DOHH2 (cell line): Measurements from ENCODE around the gene HNRNPA1.
"Not testable (repeated sequence)": the region's sequence is repeated elsewhere in the genome, so short reads cannot be mapped to it uniquely, and the experiment has no call there.

Experiments used
- EZH2phosphoT487 ChIP-seq: fragments of 200-600 bp; sonication (generic); IDR thresholded peaks from 2 replicates; pipeline ENCODE4 v1.6.1; 2017; ENCODE audit warnings: borderline replicate concordance, mild to moderate bottlenecking, antibody characterized with exemption, low read length, moderate library complexity, mixed read lengths
- TF ChIP-seq, protein P1 (sequence below): fragments of 200-600 bp; sonication (generic); IDR thresholded peaks from one replicate; pipeline ENCODE4 v1.5.1; 2014; ENCODE audit warnings: antibody characterized with exemption, mild to moderate bottlenecking, low read depth, low read length; ENCODE audit not compliant: poor library complexity, severe bottlenecking

DNA sequence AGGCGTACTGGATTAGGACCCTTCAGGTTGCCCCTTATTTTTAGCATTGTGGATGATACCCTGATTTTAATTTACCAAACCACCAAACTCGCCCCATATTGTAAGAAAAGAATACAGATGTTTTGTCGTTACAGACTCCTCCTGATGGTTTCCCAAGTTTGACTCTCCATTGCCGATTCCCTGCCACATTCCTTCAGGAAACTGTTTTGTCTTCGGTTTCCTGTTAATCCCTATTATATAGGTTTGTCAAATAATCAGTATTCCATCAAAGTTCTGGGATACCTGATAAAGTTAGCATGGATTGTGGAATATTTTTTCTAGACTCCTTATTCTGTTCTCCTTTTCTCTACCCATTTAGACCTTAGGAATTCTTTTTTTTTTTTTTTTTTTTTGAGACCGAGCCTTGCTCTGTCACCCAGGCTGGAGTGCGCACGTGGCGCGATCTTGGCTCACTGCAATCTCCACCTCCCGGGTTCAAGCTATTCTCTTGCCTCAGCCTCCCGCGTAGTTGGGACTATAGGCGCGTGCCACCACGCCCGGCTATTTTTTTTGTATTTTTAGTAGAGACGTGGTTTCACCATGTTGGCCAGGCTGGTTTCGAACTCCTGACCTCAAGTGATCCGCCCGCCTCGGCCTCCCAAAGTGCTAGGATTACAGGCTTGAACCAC, 45.0 kb downstream of the HNRNPA1 start:
- TF ChIP-seq, protein P1, sequence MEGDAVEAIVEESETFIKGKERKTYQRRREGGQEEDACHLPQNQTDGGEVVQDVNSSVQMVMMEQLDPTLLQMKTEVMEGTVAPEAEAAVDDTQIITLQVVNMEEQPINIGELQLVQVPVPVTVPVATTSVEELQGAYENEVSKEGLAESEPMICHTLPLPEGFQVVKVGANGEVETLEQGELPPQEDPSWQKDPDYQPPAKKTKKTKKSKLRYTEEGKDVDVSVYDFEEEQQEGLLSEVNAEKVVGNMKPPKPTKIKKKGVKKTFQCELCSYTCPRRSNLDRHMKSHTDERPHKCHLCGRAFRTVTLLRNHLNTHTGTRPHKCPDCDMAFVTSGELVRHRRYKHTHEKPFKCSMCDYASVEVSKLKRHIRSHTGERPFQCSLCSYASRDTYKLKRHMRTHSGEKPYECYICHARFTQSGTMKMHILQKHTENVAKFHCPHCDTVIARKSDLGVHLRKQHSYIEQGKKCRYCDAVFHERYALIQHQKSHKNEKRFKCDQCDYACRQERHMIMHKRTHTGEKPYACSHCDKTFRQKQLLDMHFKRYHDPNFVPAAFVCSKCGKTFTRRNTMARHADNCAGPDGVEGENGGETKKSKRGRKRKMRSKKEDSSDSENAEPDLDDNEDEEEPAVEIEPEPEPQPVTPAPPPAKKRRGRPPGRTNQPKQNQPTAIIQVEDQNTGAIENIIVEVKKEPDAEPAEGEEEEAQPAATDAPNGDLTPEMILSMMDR: not testable (repeated sequence)
- TF ChIP-seq EZH2phosphoT487: not testable (repeated sequence)
